RWPE2 (cell line): ENCODE results near the gene FOXO3.

ENCODE experiments used
- ATAC-seq: fragments of 200-7000 bp; cut with Tn5 transposase; 3 replicates; pipeline ENCODE4 v1.9.1; 2021; ENCODE audit warnings: low read depth
- DNase-seq: peaks from one replicate; pipeline ENCODE4 v3.0.0-alpha.2; 2020; ENCODE audit warnings: low spot score
- H3K27ac ChIP-seq: fragments of 450-650 bp; 2 replicates; pipeline ENCODE4 v1.5.1; 2017; ENCODE audit warnings: mild to moderate bottlenecking; ENCODE audit not compliant: poor library complexity, severe bottlenecking
- H3K27me3 ChIP-seq: fragments of 250-450 bp; sonication (Bioruptor Pico); 2 replicates; pipeline ENCODE4 v1.5.1; 2021; ENCODE audit warnings: mild to moderate bottlenecking, moderate library complexity; ENCODE audit not compliant: insufficient read depth, poor library complexity, severe bottlenecking
- H3K36me3 ChIP-seq: fragments of 250-450 bp; sonication (Bioruptor Pico); 2 replicates; pipeline ENCODE4 v1.5.1; 2020; ENCODE audit warnings: low read depth, mild to moderate bottlenecking, moderate library complexity
- H3K4me1 ChIP-seq: fragments of 250-450 bp; sonication (Bioruptor Pico); 2 replicates; pipeline ENCODE4 v1.5.1; 2021; ENCODE audit warnings: mild to moderate bottlenecking, moderate library complexity; ENCODE audit not compliant: insufficient read depth, poor library complexity, severe bottlenecking
- H3K4me3 ChIP-seq: fragments of 250-450 bp; sonication (Bioruptor Pico); 2 replicates; pipeline ENCODE4 v1.5.1; 2021; ENCODE audit warnings: mild to moderate bottlenecking, moderate library complexity; ENCODE audit not compliant: severe bottlenecking
- H3K9me3 ChIP-seq: fragments of 250-450 bp; sonication (Bioruptor Pico); 2 replicates; pipeline ENCODE4 v1.5.1; 2021; ENCODE audit warnings: mild to moderate bottlenecking, moderate library complexity; ENCODE audit not compliant: severe bottlenecking
- CTCF ChIP-seq: fragments of 450-650 bp; IDR thresholded peaks from one replicate; pipeline ENCODE4 v1.5.1; 2017; ENCODE audit warnings: mild to moderate bottlenecking, moderate library complexity; ENCODE audit not compliant: poor library complexity, severe bottlenecking

Gene FOXO3

DNA sequence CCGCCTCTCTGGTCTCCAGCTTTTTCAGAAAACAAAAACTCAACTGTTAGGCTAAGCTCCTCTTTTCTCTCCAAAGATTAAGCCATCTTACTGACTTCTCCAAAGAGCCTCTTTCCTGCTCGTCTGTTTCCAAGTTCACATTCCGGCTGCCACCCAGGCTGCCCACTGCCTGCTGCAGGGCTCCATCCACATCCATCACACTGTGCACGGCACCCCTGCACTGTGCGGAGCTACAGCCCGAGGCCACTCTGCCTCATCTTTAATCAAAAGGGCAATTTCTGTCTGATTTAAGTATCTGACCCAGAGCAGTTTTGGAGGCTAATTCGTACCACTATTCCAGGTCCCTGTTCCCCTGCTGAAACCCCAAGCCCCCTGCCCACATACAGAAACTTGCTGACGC is 145.9 kb downstream of the FOXO3 start:
- no peaks in the 10 kb centered on the region for H3K36me3 ChIP-seq
- DNase-seq (no peak), ATAC-seq (no peak)
- H3K4me3 ChIP-seq: no peak overlapping the region
- no peak for TF ChIP-seq CTCF
- peaks cover 11% of the 10 kb centered on the region for H3K9me3 ChIP-seq
- H3K27ac ChIP-seq: no peak overlapping the region
- H3K4me1 ChIP-seq: no peaks in the 10 kb centered on the region
- no peaks in the 10 kb centered on the region for H3K27me3 ChIP-seq

DNA sequence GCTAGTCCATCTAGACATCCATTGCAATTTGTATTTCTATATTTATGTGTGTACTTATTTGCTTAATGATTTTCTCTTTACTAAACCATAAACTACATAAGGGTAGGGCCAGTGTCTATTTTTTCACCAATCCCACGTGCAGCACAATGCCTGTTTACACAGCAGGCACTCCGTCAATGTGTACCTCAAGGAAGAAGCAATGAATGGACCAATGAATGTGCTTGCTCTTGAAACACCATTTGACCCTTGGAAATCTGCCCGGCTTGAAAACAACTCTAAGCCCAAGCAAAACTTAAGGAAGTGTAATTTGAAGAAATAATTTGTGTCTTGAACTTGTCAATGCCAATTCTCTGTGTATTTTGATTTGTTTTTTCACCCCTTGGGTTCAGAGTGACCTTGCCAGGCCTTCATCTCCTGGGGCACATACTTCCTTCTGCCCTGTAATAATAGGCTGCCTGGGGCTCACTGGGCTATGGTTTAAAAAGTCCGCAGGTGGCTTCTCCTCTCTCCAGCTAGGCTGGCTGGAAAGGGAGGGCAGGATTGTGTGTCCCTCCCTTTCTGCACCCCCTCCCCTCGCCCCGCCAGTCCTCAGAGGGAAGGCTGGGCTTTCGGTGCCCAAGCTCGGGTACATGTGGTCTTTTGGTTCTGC is 146.7 kb downstream of the FOXO3 start:
- H3K9me3 ChIP-seq: peaks cover 3% of the 10 kb centered on the region
- no peaks in the 10 kb centered on the region for H3K36me3 ChIP-seq
- no peaks in the 10 kb centered on the region for H3K27me3 ChIP-seq
- DNase-seq (no peak), ATAC-seq (no peak)
- H3K4me1 ChIP-seq: no peaks in the 10 kb centered on the region
- H3K4me3 ChIP-seq: no peak overlapping the region
- no peak overlapping the region for H3K27ac ChIP-seq
- no peak for TF ChIP-seq CTCF

GRCh38 chr6:108710030-108710429 is 149.3 kb downstream of the FOXO3 start:
- no peak for ATAC-seq
- H3K27me3 ChIP-seq: no peaks in the 10 kb centered on the region
- no peak overlapping the region for H3K4me3 ChIP-seq
- no peak overlapping the region for H3K27ac ChIP-seq
- H3K4me1 ChIP-seq: no peaks in the 10 kb centered on the region
- H3K36me3 ChIP-seq: no peaks in the 10 kb centered on the region
- no peak for DNase-seq
- H3K9me3 ChIP-seq: no peaks in the 10 kb centered on the region
- no peak for TF ChIP-seq CTCF

- TF ChIP-seq CTCF: no peak
- Histone ChIP-seq H3K4me3 (no peak overlapping the region), H3K27ac (no peak overlapping the region), H3K9me3 (no peaks in the 10 kb centered on the region), H3K4me1 (no peaks in the 10 kb centered on the region), H3K36me3 (no peaks in the 10 kb centered on the region), H3K27me3 (no peaks in the 10 kb centered on the region)
- DNase-seq (no peak), ATAC-seq (no peak)
These were observed 149.8 kb downstream of the FOXO3 start for GRCh38 chr6:108710551-108710950.

- TF ChIP-seq CTCF: no peak
- no peak for DNase-seq
- Histone ChIP-seq H3K9me3 (no peaks in the 10 kb centered on the region), H3K27me3 (no peaks in the 10 kb centered on the region), H3K4me3 (no peak overlapping the region), H3K36me3 (no peaks in the 10 kb centered on the region), H3K4me1 (no peaks in the 10 kb centered on the region), H3K27ac (no peak overlapping the region)
- no peak for ATAC-seq
These were observed 150.4 kb downstream of the FOXO3 start for GRCh38 chr6:108711071-108711470.
